Testis (tissue), 3 donors: ENCODE measurements around the gene SNAP47. TPM values are rescaled to one million over a fixed set of nuclear protein-coding genes. Genes with fewer than 3 reads are reported as not detected.

Experiments
- DNase-seq: peaks from one replicate; pipeline ENCODE4 v3.0.0-alpha.2; 2019
- H3K27ac ChIP-seq, 2 donors: fragments of 200-600 bp; sonication (generic); one replicate each; pipeline ENCODE4 v1.5.1; 2019
- H3K27me3 ChIP-seq: fragments of 200-600 bp; sonication (generic); one replicate; pipeline ENCODE4 v1.5.1; 2019
- H3K36me3 ChIP-seq: fragments of 200-600 bp; sonication (generic); one replicate; pipeline ENCODE4 v1.5.1; 2017; ENCODE audit warnings: low read depth; ENCODE audit errors: missing control alignments
- H3K4me1 ChIP-seq: fragments of 200-600 bp; sonication (generic); one replicate; pipeline ENCODE4 v1.5.1; 2019
- H3K4me3 ChIP-seq, 2 donors: fragments of 200-600 bp; sonication (generic); one replicate each; pipeline ENCODE4 v1.5.1; 2017 to 2019
- H3K9me3 ChIP-seq: fragments of 200-600 bp; sonication (generic); one replicate; pipeline ENCODE4 v1.5.1; 2017
- POLR2A ChIP-seq: fragments of 450-650 bp; IDR thresholded peaks from one replicate; pipeline ENCODE4 v1.6.1; 2017; ENCODE audit warnings: antibody characterized with exemption, mild to moderate bottlenecking, moderate library complexity
- WGBS, 2 donors: methylation state at CpG; one replicate each; pipeline ENCODE4 v1.1.5; 2018; 5-methylcytosine and 5-hydroxymethylcytosine counted together
- intact Hi-C: fragments of 100-400 bp; cut with DNase I; formaldehyde crosslinking; loops from one replicate; pipeline ENCODE4 v1.15.1; 2023; ENCODE audit warnings: low total_unique reads
- polyA plus RNA-seq: library from polyadenylated mRNA; stranded (reverse); fragments of 350-450 nt; fragmentation: Illumina TruSeq; extraction: RNeasy Lipid Tissue Mini Kit (QIAGEN cat#74804); gene quantifications from one replicate; pipeline ENCODE4 v1.2.3, GENCODE V29; 2014; ENCODE audit warnings: low read depth, low replicate concordance; ENCODE audit not compliant: insufficient read depth
- total RNA-seq, 2 donors: library from RNA; depleted of rRNA; stranded (reverse); fragments of >200 nt; gene quantifications; one replicate each; pipeline ENCODE4 v1.2.3, GENCODE V29; 2016
- TF ChIP-seq, protein P1 (sequence below), 3 experiments: fragments of 450-650 bp in 2 of 3; fragments of 200-600 bp in 1 of 3; sonication (generic) in 1 of 3; IDR thresholded peaks; one replicate each; pipeline ENCODE4 v1.5.1; 2016 to 2019; ENCODE audit warnings: antibody characterized with exemption in 3 of 3, mild to moderate bottlenecking in 2 of 3, moderate library complexity in 1 of 3

Gene SNAP47
- total and polyA plus RNA-seq, 3 donors from 2014 or later = 72.2 to 80.3 (median 77.6) TPM

DNA sequence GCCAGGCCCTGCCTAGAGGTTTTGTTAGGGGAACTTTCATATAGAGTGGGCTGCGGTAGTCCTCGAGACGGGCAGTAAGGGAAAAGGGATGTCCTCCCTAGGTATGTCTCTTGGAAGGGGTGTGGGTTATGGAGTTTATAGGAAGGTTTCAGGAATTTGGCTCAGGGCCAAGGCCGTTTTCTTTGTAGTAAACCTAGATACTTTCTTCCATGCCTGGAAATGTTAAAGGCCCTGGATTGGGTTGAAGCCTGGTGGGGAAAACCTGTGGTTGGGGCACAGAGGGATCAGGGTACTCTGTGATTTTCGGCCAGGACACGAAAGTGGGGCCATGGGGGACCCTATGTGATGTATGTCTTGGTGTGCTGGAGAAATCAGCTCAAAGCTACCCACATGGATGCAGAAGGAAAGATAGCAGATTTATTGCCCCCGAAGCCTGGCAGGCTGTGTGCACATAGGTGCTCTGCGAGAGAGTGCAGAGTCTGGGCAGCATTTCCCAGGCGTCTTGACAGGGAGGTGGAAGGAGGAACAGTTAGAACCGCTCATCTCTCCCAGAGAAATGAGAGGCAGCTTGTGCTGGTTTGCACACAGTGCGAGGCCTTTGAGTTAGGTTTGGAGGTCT is 1.7 kb downstream of the SNAP47 start:
- H3K4me1 ChIP-seq = peaks cover 20% of the 10 kb centered on the region
- 70 to 74% methylated on average over 11 of the region's 11 CpGs for whole genome bisulfite sequencing, 2 donors
- intact Hi-C loops = no loop called here
- TF ChIP-seq, protein P1, sequence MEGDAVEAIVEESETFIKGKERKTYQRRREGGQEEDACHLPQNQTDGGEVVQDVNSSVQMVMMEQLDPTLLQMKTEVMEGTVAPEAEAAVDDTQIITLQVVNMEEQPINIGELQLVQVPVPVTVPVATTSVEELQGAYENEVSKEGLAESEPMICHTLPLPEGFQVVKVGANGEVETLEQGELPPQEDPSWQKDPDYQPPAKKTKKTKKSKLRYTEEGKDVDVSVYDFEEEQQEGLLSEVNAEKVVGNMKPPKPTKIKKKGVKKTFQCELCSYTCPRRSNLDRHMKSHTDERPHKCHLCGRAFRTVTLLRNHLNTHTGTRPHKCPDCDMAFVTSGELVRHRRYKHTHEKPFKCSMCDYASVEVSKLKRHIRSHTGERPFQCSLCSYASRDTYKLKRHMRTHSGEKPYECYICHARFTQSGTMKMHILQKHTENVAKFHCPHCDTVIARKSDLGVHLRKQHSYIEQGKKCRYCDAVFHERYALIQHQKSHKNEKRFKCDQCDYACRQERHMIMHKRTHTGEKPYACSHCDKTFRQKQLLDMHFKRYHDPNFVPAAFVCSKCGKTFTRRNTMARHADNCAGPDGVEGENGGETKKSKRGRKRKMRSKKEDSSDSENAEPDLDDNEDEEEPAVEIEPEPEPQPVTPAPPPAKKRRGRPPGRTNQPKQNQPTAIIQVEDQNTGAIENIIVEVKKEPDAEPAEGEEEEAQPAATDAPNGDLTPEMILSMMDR (IDR thresholded peaks at IDR 0.05) = no peak
- TF ChIP-seq POLR2A = no peak
- no peak for DNase-seq
- no peaks in the 10 kb centered on the region for H3K9me3 ChIP-seq
- no peak overlapping the region for H3K27ac ChIP-seq
- no peaks in the 10 kb centered on the region for H3K27me3 ChIP-seq
- no peaks in the 10 kb centered on the region for H3K36me3 ChIP-seq
- H3K4me3 ChIP-seq = no peak overlapping the region

DNA sequence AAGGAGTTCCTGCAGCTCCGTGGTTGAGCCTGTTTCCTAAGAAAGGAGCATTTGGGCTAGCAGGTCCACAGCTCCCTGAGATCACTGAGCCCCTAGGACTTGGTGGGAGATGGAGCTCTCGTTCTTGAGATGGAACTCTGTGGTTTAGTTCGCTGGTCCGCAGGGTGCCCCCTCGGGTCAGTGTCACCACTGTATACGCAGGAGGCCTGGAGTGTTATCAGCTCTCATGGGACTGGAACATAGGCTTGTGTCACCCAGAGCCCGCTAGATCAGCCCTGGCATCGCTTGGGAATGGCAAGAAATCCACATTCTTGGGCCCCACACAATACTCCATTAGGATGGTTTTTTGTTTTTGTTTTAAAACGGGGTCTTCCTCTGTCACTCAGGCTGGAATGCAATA is 3.6 kb downstream of the SNAP47 start:
- TF ChIP-seq, protein P1 (IDR thresholded peaks at IDR 0.05) = no peak
- no peak for TF ChIP-seq POLR2A
- Histone ChIP-seq H3K4me1 (peaks cover 17% of the 10 kb centered on the region), H3K36me3 (no peaks in the 10 kb centered on the region), H3K4me3 (no peak overlapping the region), H3K9me3 (no peaks in the 10 kb centered on the region), H3K27me3 (no peaks in the 10 kb centered on the region), H3K27ac (no peak overlapping the region)
- WGBS, 2 donors = 93% methylated on average over 9 of the region's 9 CpGs
- intact Hi-C loops = no loop called here
- no peak for DNase-seq

DNA sequence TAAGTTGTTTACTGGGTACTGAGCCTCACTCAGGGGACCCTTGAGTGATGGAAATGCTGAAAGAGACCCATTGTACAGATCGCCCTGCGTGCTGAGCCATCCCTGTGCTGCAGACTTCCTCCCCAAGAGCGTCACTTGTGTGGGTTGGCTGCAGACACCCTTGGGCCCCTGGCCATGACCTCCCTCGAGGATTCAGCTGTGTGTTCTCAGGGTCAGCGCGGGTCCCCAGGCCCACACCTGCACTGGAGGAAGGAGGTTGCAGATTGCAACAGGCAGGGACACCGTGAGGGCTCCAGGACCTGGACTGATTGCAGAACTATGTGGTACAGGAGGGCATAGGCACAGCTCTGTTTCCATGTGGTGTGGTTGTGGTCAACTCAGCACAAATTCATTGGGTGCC is 4.4 kb downstream of the SNAP47 start:
- Histone ChIP-seq H3K4me3 (no peak overlapping the region), H3K4me1 (peaks cover 9% of the 10 kb centered on the region), H3K9me3 (no peaks in the 10 kb centered on the region), H3K27ac (no peak overlapping the region), H3K27me3 (no peaks in the 10 kb centered on the region), H3K36me3 (no peaks in the 10 kb centered on the region)
- no peak for TF ChIP-seq POLR2A
- TF ChIP-seq, protein P1 (IDR thresholded peaks at IDR 0.05) = no peak
- intact Hi-C loops = no loop called here
- DNase-seq = no peak
- WGBS, 2 donors = 86 to 87% methylated on average over 6 to 7 of the region's 7 CpGs

DNA sequence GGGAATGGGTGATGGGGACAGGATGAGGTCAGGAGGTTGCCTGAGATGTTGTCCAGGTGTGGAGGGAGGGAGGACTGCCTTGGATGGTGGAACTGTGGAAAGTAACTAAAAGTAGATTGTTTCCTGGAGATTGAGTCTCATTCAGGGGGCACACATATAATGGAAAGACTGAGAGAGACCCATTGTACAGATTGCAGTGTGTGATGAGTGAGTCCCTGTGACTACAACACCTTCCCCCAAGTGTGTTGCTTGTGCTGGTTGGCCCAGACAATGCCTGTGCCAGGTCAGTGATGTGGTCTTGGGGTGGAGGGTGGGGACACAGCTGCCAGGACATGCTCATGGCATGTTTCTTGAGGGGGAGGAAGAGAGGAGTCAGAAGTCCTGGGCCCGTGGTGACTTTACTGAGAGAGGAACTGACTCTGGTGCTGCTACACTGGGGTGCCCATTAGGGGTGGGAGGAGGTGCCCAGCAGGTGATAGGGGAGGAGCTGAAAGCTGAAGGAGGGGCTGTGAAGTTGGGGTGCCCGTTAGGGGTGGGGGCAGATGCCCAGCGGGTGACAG is 5.2 kb downstream of the SNAP47 start:
- DNase-seq = no peak
- peaks cover 9% of the 10 kb centered on the region for H3K4me1 ChIP-seq
- WGBS, 2 donors = 82 to 95% methylated on average over 3 of the region's 3 CpGs

More for the DNA sequence above, 5.2 kb downstream of the SNAP47 start:
- Histone ChIP-seq H3K36me3 (no peaks in the 10 kb centered on the region), H3K4me3 (no peak overlapping the region), H3K27ac (no peak overlapping the region), H3K9me3 (no peaks in the 10 kb centered on the region), H3K27me3 (no peaks in the 10 kb centered on the region)
- intact Hi-C loops = no loop called here
- TF ChIP-seq, protein P1 (IDR thresholded peaks at IDR 0.05) = no peak
- no peak for TF ChIP-seq POLR2A
